HepG2 (cell line): ENCODE measurements around the gene AZI2. TPM values are rescaled to one million over a fixed set of nuclear protein-coding genes. Genes with fewer than 3 reads are reported as not detected.

Source experiments
- ADNP ChIP-seq: sonication (generic); formaldehyde crosslinking; IDR thresholded peaks from 2 replicates; pipeline ENCODE4 v1.4.0; 2020; ENCODE audit warnings: missing genetic modification reagents
- FOXA1 ChIP-seq, 2 experiments: fragments of 450-650 bp in 1 of 2; sonication (generic) in 1 of 2; formaldehyde crosslinking in 1 of 2; IDR thresholded peaks; 2 replicates each; pipeline versions ENCODE4 v1.4.0 to v1.6.1; 2016 to 2020; ENCODE audit warnings: missing genetic modification reagents in 1 of 2
- HDAC6 ChIP-seq: fragments of 200-600 bp; sonication (generic); IDR thresholded peaks from 2 replicates; pipeline ENCODE4 v1.7.0; 2017; ENCODE audit warnings: mild to moderate bottlenecking, antibody characterized with exemption, low read length, low read depth
- HOXA3 ChIP-seq: sonication (generic); formaldehyde crosslinking; IDR thresholded peaks from 2 replicates; pipeline ENCODE4 v1.5.0; 2020; ENCODE audit warnings: missing genetic modification reagents
- ISX ChIP-seq: sonication (generic); formaldehyde crosslinking; conservative IDR thresholded peaks from 2 replicates; pipeline ENCODE4 v1.5.0; 2020; ENCODE audit warnings: missing genetic modification reagents
- KMT2A ChIP-seq: sonication (generic); formaldehyde crosslinking; IDR thresholded peaks from 2 replicates; pipeline ENCODE4 v1.4.0; 2020; ENCODE audit warnings: missing genetic modification reagents
- MEIS2 ChIP-seq: sonication (generic); formaldehyde crosslinking; IDR thresholded peaks from 2 replicates; pipeline ENCODE4 v1.9.0; 2021; ENCODE audit warnings: mild to moderate bottlenecking, missing genetic modification reagents
- MZF1 ChIP-seq: sonication (generic); formaldehyde crosslinking; IDR thresholded peaks from 2 replicates; pipeline ENCODE4 v1.8.1; 2023; ENCODE audit warnings: mild to moderate bottlenecking, missing genetic modification reagents, borderline replicate concordance
- NFKBIZ ChIP-seq: IDR thresholded peaks from 2 replicates; pipeline ENCODE4 v1.6.1; 2018; ENCODE audit warnings: missing genetic modification reagents, missing compliant biosample characterization
- PAF1 ChIP-seq: IDR thresholded peaks from 2 replicates; pipeline ENCODE4 v1.6.1; 2016; ENCODE audit warnings: missing genetic modification reagents, missing compliant biosample characterization
- PRPF4 ChIP-seq: fragments of 200-400 bp; formaldehyde crosslinking; IDR thresholded peaks from 2 replicates; pipeline ENCODE4 v1.6.1; 2016; ENCODE audit warnings: low read length, low read depth; ENCODE audit not compliant: poor library complexity, severe bottlenecking
- SATB2 ChIP-seq: sonication (generic); formaldehyde crosslinking; IDR thresholded peaks from 2 replicates; pipeline ENCODE4 v1.5.0; 2020; ENCODE audit warnings: missing genetic modification reagents
- SETDB1 ChIP-seq: sonication (generic); formaldehyde crosslinking; IDR thresholded peaks from 2 replicates; pipeline ENCODE4 v1.5.1; 2020; ENCODE audit warnings: missing genetic modification reagents, mild to moderate bottlenecking, borderline replicate concordance
- TEAD2 ChIP-seq: sonication (generic); formaldehyde crosslinking; IDR thresholded peaks from 2 replicates; pipeline ENCODE4 v1.9.0; 2021; ENCODE audit warnings: missing genetic modification reagents
- TFDP2 ChIP-seq: sonication (generic); formaldehyde crosslinking; IDR thresholded peaks from 2 replicates; pipeline ENCODE4 v1.4.0; 2020; ENCODE audit warnings: missing genetic modification reagents
- ZKSCAN1 ChIP-seq: fragments of 150-350 bp; IDR thresholded peaks from 2 replicates; pipeline ENCODE4 v1.6.1; 2014; ENCODE audit warnings: low read length
- ZMAT3 ChIP-seq: sonication (generic); formaldehyde crosslinking; conservative IDR thresholded peaks from 2 replicates; pipeline ENCODE4 v1.7.0; 2021; ENCODE audit warnings: missing genetic modification reagents
- ZNF326 ChIP-seq: sonication (generic); formaldehyde crosslinking; IDR thresholded peaks from 2 replicates; pipeline ENCODE4 v1.4.0; 2020; ENCODE audit warnings: missing genetic modification reagents, borderline replicate concordance
- ZNF354B ChIP-seq: sonication (generic); formaldehyde crosslinking; IDR thresholded peaks from 2 replicates; pipeline ENCODE4 v1.8.0; 2022; ENCODE audit warnings: mild to moderate bottlenecking, missing genetic modification reagents
- ZNF570 ChIP-seq: sonication (generic); formaldehyde crosslinking; IDR thresholded peaks from 2 replicates; pipeline ENCODE4 v1.4.0; 2020; ENCODE audit warnings: mild to moderate bottlenecking, missing genetic modification reagents, borderline replicate concordance
- ZNF724P ChIP-seq: sonication (generic); formaldehyde crosslinking; IDR thresholded peaks from 2 replicates; pipeline ENCODE4 v1.8.0; 2022; ENCODE audit warnings: missing genetic modification reagents, borderline replicate concordance
- ZNF777 ChIP-seq: sonication (generic); formaldehyde crosslinking; IDR thresholded peaks from 2 replicates; pipeline ENCODE4 v1.4.0; 2020; ENCODE audit warnings: missing genetic modification reagents
- polyA plus RNA-seq, 8 experiments: library from polyadenylated mRNA; depleted of rRNA in 3 of 8; stranded (reverse) in 7 of 8; unstranded in 1 of 8; fragments of >200 nt; fragmentation: Illumina TruSeq in 4 of 8; extraction: Trizol in 4 of 8; gene quantifications; 2 replicates each; pipeline versions ENCODE4 v1.2.1 to v1.2.3, GENCODE V29; 2011 to 2016; ENCODE audit warnings: low read depth in 4 of 8, missing spikeins in 1 of 8, mixed read lengths in 1 of 8; ENCODE audit not compliant: insufficient read depth in 1 of 8
- total RNA-seq, 5 experiments: library from RNA; depleted of rRNA; stranded (reverse); fragments of >200 nt; fragmentation: Illumina TruSeq; extraction: Trizol; gene quantifications; 2 replicates each; pipeline ENCODE4 v1.2.3, GENCODE V29; 2016; ENCODE audit warnings: low read depth in 1 of 5
- TF ChIP-seq, protein P1 (sequence below): IDR thresholded peaks from 2 replicates; pipeline ENCODE4 v1.6.1; 2018; ENCODE audit warnings: missing genetic modification reagents
- TF ChIP-seq, protein P2 (sequence below): sonication (generic); formaldehyde crosslinking; IDR thresholded peaks from 2 replicates; pipeline ENCODE4 v1.8.0; 2022; ENCODE audit warnings: low read depth, missing genetic modification reagents
- TF ChIP-seq, protein P3 (sequence below): sonication (generic); formaldehyde crosslinking; IDR thresholded peaks from 2 replicates; pipeline ENCODE4 v1.4.0; 2020; ENCODE audit warnings: mild to moderate bottlenecking, missing genetic modification reagents

Gene AZI2
- total and polyA plus RNA-seq, 2 of the 13 experiments (the other 11 are each of a cell fraction or from before 2014, with no cell fraction given): 43.7 to 49.8 TPM

DNA sequence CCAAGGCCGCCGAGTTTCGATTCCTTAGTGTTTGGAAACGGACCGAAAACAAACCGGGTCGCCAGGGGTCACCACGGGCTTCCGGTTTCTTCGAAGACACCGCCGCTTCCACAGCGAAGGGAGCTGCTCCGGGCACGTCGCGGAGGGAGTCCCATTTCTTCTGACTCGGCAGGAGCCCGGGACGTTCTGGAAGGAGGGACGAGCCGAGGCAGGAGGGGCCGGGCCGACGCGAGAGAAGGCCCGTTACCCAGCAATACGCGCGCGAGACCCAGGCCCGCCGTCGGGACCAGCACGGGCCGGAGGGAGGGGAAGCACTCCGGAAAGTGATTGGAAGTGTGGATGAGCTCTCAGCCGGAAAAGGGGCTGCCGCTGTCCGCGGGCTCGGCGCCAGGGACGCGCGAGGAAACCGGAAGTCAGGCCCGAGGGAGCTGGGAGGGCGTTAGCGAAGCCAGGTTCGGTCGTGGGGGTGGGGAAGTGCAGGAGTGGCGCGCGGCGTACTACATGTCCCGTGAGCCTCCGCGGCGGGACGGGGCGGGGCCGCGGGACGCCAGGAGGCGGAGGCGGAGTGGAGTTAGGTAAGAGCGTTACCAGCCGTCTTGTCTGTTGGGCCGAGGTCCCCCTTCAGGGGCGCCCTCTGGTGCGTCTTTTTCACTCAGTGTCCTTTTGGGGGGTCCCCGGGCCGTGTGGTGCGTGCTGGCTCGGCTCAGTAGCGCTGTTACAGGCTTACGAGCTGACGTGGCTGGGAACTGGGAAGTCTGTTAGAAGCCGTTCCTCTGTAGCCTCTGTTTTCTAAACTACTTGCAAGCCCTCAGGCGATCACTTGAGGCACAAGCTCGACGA, at the start of gene AZI2, which contains the start of gene ZCWPW2 (continued):
- TF ChIP-seq TFDP2 (CRISPR knock-in tag) (peak; percentile 81), ZKSCAN1 (no peak), MEIS2 (CRISPR knock-in tag) (no peak), ADNP (no peak), FOXA1 (IDR thresholded peaks at IDR 0.05) (no peak), FOXA1 (CRISPR knock-in tag; IDR thresholded peaks at IDR 0.05) (no peak), NFKBIZ (CRISPR knock-in tag) (no peak; the same call in 1 of the 2 replicates), ZNF570 (no peak), ISX (CRISPR knock-in tag) (0 out of 2 replicates have a peak, but pooled peaks have one; percentile 46), ZNF326 (CRISPR knock-in tag) (no peak), PRPF4 (peak; percentile 58), TEAD2 (CRISPR knock-in tag) (no peak), PAF1 (CRISPR knock-in tag) (no peak), SATB2 (CRISPR knock-in tag) (0 out of 2 replicates have a peak, but pooled peaks have one; percentile 60), KMT2A (CRISPR knock-in tag) (peak; percentile 28; the same call in 1 of the 2 replicates), HDAC6 (no peak), HOXA3 (CRISPR knock-in tag) (peak; percentile 86; the same call in 1 of the 2 replicates), ZNF777 (CRISPR knock-in tag) (peak; percentile 93), ZMAT3 (CRISPR knock-in tag) (peak; percentile 86), ZNF724P (CRISPR knock-in tag) (peak; percentile 73; the same call in 1 of the 2 replicates), SETDB1 (CRISPR knock-in tag) (no peak), MZF1 (no peak), ZNF354B (CRISPR knock-in tag) (no peak)
- TF ChIP-seq, protein P1, sequence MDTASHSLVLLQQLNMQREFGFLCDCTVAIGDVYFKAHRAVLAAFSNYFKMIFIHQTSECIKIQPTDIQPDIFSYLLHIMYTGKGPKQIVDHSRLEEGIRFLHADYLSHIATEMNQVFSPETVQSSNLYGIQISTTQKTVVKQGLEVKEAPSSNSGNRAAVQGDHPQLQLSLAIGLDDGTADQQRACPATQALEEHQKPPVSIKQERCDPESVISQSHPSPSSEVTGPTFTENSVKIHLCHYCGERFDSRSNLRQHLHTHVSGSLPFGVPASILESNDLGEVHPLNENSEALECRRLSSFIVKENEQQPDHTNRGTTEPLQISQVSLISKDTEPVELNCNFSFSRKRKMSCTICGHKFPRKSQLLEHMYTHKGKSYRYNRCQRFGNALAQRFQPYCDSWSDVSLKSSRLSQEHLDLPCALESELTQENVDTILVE (CRISPR knock-in tag): peak; percentile 83; the same call in 1 of the 2 replicates
- TF ChIP-seq, protein P2, sequence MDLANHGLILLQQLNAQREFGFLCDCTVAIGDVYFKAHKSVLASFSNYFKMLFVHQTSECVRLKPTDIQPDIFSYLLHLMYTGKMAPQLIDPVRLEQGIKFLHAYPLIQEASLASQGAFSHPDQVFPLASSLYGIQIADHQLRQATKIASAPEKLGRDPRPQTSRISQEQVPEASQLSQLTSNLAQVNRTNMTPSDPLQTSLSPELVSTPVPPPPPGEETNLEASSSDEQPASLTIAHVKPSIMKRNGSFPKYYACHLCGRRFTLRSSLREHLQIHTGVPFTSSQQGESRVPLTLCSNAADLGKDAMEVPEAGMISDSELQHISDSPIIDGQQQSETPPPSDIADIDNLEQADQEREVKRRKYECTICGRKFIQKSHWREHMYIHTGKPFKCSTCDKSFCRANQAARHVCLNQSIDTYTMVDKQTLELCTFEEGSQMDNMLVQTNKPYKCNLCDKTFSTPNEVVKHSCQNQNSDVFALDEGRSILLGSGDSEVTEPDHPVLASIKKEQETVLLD (CRISPR knock-in tag): peak; percentile 81
- TF ChIP-seq, protein P3, sequence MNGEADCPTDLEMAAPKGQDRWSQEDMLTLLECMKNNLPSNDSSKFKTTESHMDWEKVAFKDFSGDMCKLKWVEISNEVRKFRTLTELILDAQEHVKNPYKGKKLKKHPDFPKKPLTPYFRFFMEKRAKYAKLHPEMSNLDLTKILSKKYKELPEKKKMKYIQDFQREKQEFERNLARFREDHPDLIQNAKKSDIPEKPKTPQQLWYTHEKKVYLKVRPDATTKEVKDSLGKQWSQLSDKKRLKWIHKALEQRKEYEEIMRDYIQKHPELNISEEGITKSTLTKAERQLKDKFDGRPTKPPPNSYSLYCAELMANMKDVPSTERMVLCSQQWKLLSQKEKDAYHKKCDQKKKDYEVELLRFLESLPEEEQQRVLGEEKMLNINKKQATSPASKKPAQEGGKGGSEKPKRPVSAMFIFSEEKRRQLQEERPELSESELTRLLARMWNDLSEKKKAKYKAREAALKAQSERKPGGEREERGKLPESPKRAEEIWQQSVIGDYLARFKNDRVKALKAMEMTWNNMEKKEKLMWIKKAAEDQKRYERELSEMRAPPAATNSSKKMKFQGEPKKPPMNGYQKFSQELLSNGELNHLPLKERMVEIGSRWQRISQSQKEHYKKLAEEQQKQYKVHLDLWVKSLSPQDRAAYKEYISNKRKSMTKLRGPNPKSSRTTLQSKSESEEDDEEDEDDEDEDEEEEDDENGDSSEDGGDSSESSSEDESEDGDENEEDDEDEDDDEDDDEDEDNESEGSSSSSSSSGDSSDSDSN (CRISPR knock-in tag): peak; percentile 93
